Right lobe of liver (tissue), 4 donors: Measurements from ENCODE around the gene PDLIM5.

Source experiments
- CTCF ChIP-seq, 4 donors: fragments of 200-600 bp in 3 of 4; fragments of 450-650 bp in 1 of 4; IDR thresholded peaks; one replicate each; pipeline versions ENCODE4 v1.5.1 to v1.8.0; 2016 to 2022; ENCODE audit warnings: antibody characterized with exemption in 4 of 4, mild to moderate bottlenecking in 2 of 4
- POLR2A ChIP-seq: fragments of 450-650 bp; IDR thresholded peaks from one replicate; pipeline ENCODE4 v1.6.1; 2017; ENCODE audit warnings: antibody characterized with exemption, mild to moderate bottlenecking
- donor health status: DM: no; HTN: no; CAD: no.
- donor health status: DM: no; HTN: no; CAD: no.
- donor health status: DM: no; HTN: yes; CAD: no.

DNA sequence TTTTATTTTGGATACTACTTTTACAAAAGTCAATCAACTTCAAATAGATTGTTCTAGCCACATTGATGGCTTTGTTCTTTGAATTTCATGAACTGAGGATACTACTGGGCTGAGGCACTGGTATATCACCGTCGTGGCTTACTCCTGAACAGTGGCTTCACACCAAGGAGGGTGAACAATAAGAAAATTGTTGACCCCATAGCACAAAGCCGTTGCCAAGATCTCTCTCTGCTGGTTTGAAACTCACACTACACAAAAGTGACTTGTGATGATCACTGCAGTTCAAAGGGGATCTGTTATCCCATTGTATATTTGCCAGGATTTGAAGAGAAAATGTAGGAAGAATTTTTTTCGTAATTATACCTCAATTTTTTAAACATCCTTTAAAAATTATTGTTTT is 119.6 kb downstream of the PDLIM5 start:
- TF ChIP-seq CTCF (IDR thresholded peaks at IDR 0.05) (no peak), POLR2A (no peak)
